ENCODE measurements around the gene UBTF. TPM values are rescaled to one million over a fixed set of nuclear protein-coding genes. Genes with fewer than 3 reads are reported as not detected.
A peak's percentile ranks its signal among the peaks of the same experiment; 100 is the strongest.

UBTF gene
- total RNA-seq, 1 donor from 2014 or later: 23.7 TPM

- Mint-ChIP-seq H3K4me3 (peak overlapping the region; percentile 13), H3K27ac (no peak overlapping the region), H3K4me1 (peaks cover 13% of the 10 kb centered on the region), H3K27me3 (ENCODE audit: insufficient read depth, low read depth) (peaks cover 10% of the 10 kb centered on the region), H3K9me3 (no peaks in the 10 kb centered on the region), H3K36me3 (peaks cover 11% of the 10 kb centered on the region)
- peaks cover 48% of the 10 kb centered on the region for H3F3A ChIP-seq (ENCODE audit: low read depth)
- no peak for TF ChIP-seq EZH2phosphoT487 (IDR thresholded peaks at IDR 0.05)
- TF ChIP-seq CTCF (IDR thresholded peaks at IDR 0.05): peak; percentile 73
- no peak overlapping the region for H3K4me2 ChIP-seq
- peaks cover 3% of the 10 kb centered on the region for H4K20me1 ChIP-seq (ENCODE audit: low read depth)
- H3K4me1 ChIP-seq: no peaks in the 10 kb centered on the region
- DNase-seq (ENCODE audit: low spot score): peak; percentile 69
- H3K36me3 ChIP-seq: peaks cover 3% of the 10 kb centered on the region
- H3K4me3 ChIP-seq: no peak overlapping the region
- no peak overlapping the region for H3K27ac ChIP-seq
- no peak overlapping the region for H3K9ac ChIP-seq
- H3K9me3 ChIP-seq (ENCODE audit: low read depth): no peaks in the 10 kb centered on the region
- H3K27me3 ChIP-seq: no peaks in the 10 kb centered on the region
- H3K79me2 ChIP-seq (ENCODE audit: low read depth): peaks cover 3% of the 10 kb centered on the region
- no peak overlapping the region for H2AFZ ChIP-seq (replicated peaks)
Observed at GRCh38 chr17:44203731-44204440, 15.6 kb downstream of the UBTF start.

- H3K9ac ChIP-seq: no peak overlapping the region
- H3K9me3 ChIP-seq (ENCODE audit: low read depth): no peaks in the 10 kb centered on the region
- no peaks in the 10 kb centered on the region for H3K36me3 ChIP-seq
- Mint-ChIP-seq H3K36me3 (peaks cover 6% of the 10 kb centered on the region), H3K27ac (no peak overlapping the region), H3K4me1 (peaks cover 20% of the 10 kb centered on the region), H3K4me3 (peak overlapping the region; percentile 33), H3K27me3 (ENCODE audit: insufficient read depth, low read depth) (peaks cover 6% of the 10 kb centered on the region), H3K9me3 (no peaks in the 10 kb centered on the region)
- DNase-seq (ENCODE audit: low spot score): no peak
- TF ChIP-seq EZH2 (IDR thresholded peaks at IDR 0.05) (no peak), EZH2phosphoT487 (IDR thresholded peaks at IDR 0.05) (no peak), CTCF (IDR thresholded peaks at IDR 0.05) (no peak)
- H3K27me3 ChIP-seq: no peaks in the 10 kb centered on the region
- H3K4me2 ChIP-seq: no peak overlapping the region
- no peak overlapping the region for H3K27ac ChIP-seq
- H3K4me3 ChIP-seq: no peak overlapping the region
- peaks cover 7% of the 10 kb centered on the region for H4K20me1 ChIP-seq (ENCODE audit: low read depth)
- H3F3A ChIP-seq (ENCODE audit: low read depth): peaks cover 52% of the 10 kb centered on the region
- H2AFZ ChIP-seq (replicated peaks): no peak overlapping the region
- peaks cover 14% of the 10 kb centered on the region for H3K79me2 ChIP-seq (ENCODE audit: low read depth)
- H3K4me1 ChIP-seq: peaks cover 6% of the 10 kb centered on the region
Observed at GRCh38 chr17:44202756-44203155, 16.7 kb downstream of the UBTF start.

- peak overlapping the region; percentile 81 for H3K27ac Mint-ChIP-seq
- H3K9me3 Mint-ChIP-seq: no peaks in the 10 kb centered on the region
- Histone ChIP-seq H3K9me3 (ENCODE audit: low read depth) (no peaks in the 10 kb centered on the region), H3F3A (ENCODE audit: low read depth) (peaks cover 49% of the 10 kb centered on the region), H3K9ac (peak overlapping the region; percentile 10), H3K4me2 (peak overlapping the region; percentile 87), H2AFZ (replicated peaks) (no peak overlapping the region), H3K4me3 (peak overlapping the region; percentile 87), H3K27ac (peak overlapping the region; percentile 75), H4K20me1 (ENCODE audit: low read depth) (peaks cover 7% of the 10 kb centered on the region), H3K36me3 (no peaks in the 10 kb centered on the region), H3K4me1 (peaks cover 7% of the 10 kb centered on the region), H3K79me2 (ENCODE audit: low read depth) (peaks cover 26% of the 10 kb centered on the region), H3K27me3 (no peaks in the 10 kb centered on the region)
- peak overlapping the region; percentile 94 for H3K4me3 Mint-ChIP-seq
- H3K36me3 Mint-ChIP-seq: peaks cover 12% of the 10 kb centered on the region
- peaks cover 10% of the 10 kb centered on the region for H3K27me3 Mint-ChIP-seq (ENCODE audit: insufficient read depth, low read depth)
- no peak for TF ChIP-seq EZH2phosphoT487 (IDR thresholded peaks at IDR 0.05)
- TF ChIP-seq CTCF (IDR thresholded peaks at IDR 0.05): no peak
- TF ChIP-seq EZH2 (IDR thresholded peaks at IDR 0.05): no peak
- DNase-seq (ENCODE audit: low spot score): no peak
- peaks cover 24% of the 10 kb centered on the region for H3K4me1 Mint-ChIP-seq
Observed at GRCh38 chr17:44200478-44201155, 18.9 kb downstream of the UBTF start.

All from neural progenitor cell (in vitro differentiated cells).